Panc1 (cell line): ENCODE data around the gene WHRN. TPM values are rescaled to one million over a fixed set of nuclear protein-coding genes. Genes with fewer than 3 reads are reported as not detected.

Experiments used
- ATAC-seq: fragments of 200-7000 bp; cut with Tn5 transposase; 2 replicates; pipeline ENCODE4 v1.9.1; 2020; ENCODE audit warnings: mild to moderate bottlenecking, moderate library complexity
- BruUV-seq: library from RNA; stranded (reverse); fragments of 400-500 nt; replicated peaks from 2 replicates; lab custom pipeline; 2021; lab: Mats Ljungman, UMichigan
- CTCF ChIA-PET: fragments of 300-600 bp; sonication (Branson Sonifier 250); formaldehyde crosslinking; loops from one replicate; lab custom pipeline; 2022; ENCODE audit warnings: antibody characterized with exemption; lab: Charles Lee
- POLR2A ChIA-PET: fragments of 300-600 bp; sonication (Branson Sonifier 250); formaldehyde crosslinking; loops from one replicate; lab custom pipeline; 2022; ENCODE audit warnings: antibody characterized with exemption; lab: Charles Lee
- DNase-seq: peaks from one replicate; pipeline ENCODE4 v3.0.0-alpha.2; 2010; ENCODE audit warnings: low read depth, low spot score
- H3K27ac ChIP-seq: 2 replicates; pipeline ENCODE4 v1.5.1; 2011; ENCODE audit warnings: mild to moderate bottlenecking, low read length, inconsistent platforms
- H3K27me3 ChIP-seq: fragments of 200-500 bp; sonication (Bioruptor generic); 2 replicates; pipeline ENCODE4 v1.6.0; 2014; ENCODE audit warnings: low read length, inconsistent platforms; ENCODE audit not compliant: control insufficient read depth, insufficient read depth
- H3K36me3 ChIP-seq: fragments of 200-500 bp; sonication (Bioruptor generic); 2 replicates; pipeline ENCODE4 v1.5.1; 2014; ENCODE audit warnings: inconsistent platforms, mild to moderate bottlenecking, low read length, moderate library complexity; ENCODE audit not compliant: control insufficient read depth, insufficient read depth
- H3K4me1 ChIP-seq: 2 replicates; pipeline ENCODE4 v1.5.1; 2011; ENCODE audit warnings: inconsistent platforms, mild to moderate bottlenecking, low read length, moderate library complexity; ENCODE audit not compliant: control insufficient read depth, insufficient read depth
- H3K4me3 ChIP-seq, 2 experiments: 2 replicates each; pipeline ENCODE4 v1.5.1; 2011 to 2012; ENCODE audit warnings: low read depth in 2 of 2, low read length in 2 of 2, mild to moderate bottlenecking in 2 of 2, inconsistent platforms in 1 of 2, moderate library complexity in 1 of 2
- H3K9me3 ChIP-seq: fragments of 200-500 bp; sonication (Bioruptor generic); 2 replicates; pipeline ENCODE4 v1.5.1; 2014; ENCODE audit warnings: low read depth, mild to moderate bottlenecking, inconsistent platforms, low read length, moderate library complexity; ENCODE audit not compliant: control insufficient read depth, insufficient read depth
- POLR2AphosphoS5 ChIP-seq: IDR thresholded peaks from 2 replicates; pipeline ENCODE4 v1.6.1; 2012; ENCODE audit warnings: mild to moderate bottlenecking, low read depth, low read length, moderate library complexity
- REST ChIP-seq, 2 experiments: IDR thresholded peaks; 2 replicates each; pipeline ENCODE4 v1.6.1; 2011 to 2012; ENCODE audit warnings: low read depth in 2 of 2, control low read depth in 1 of 2, low read length in 1 of 2, mild to moderate bottlenecking in 1 of 2, moderate library complexity in 1 of 2; ENCODE audit not compliant: insufficient read depth in 1 of 2
- SIN3A ChIP-seq: IDR thresholded peaks from 2 replicates; pipeline ENCODE4 v1.6.1; 2012; ENCODE audit warnings: low read depth, mild to moderate bottlenecking, low read length, moderate library complexity, borderline replicate concordance; ENCODE audit not compliant: insufficient read depth
- TCF7L2 ChIP-seq: IDR thresholded peaks from 2 replicates; pipeline ENCODE4 v1.6.1; 2011; ENCODE audit warnings: mild to moderate bottlenecking, low read depth, low read length, inconsistent platforms
- in situ Hi-C: cut with HindIII; loops from 2 replicates; pipeline ENCODE4 v1.10.0; 2016; ENCODE audit warnings: low sequenced_read_pairs, low pct_unique_long_range_greater_than_20kb
- intact Hi-C: fragments of 100-400 bp; cut with micrococcal nuclease; formaldehyde crosslinking; loops from one replicate; pipeline ENCODE4 v1.10.0; 2022; ENCODE audit not compliant: unreplicated experiment
- total RNA-seq: library from RNA; stranded (reverse); gene quantifications from one replicate; pipeline ENCODE4 v1.2.1, GENCODE V29; 2021; ENCODE audit not compliant: unreplicated experiment
- TF ChIP-seq, protein P1 (sequence below): fragments of 450-650 bp; IDR thresholded peaks from 2 replicates; pipeline ENCODE4 v1.5.1; 2017; ENCODE audit warnings: mild to moderate bottlenecking

WHRN gene
- total RNA-seq, 1 experiment from 2014 or later, result 18.0 TPM

DNA sequence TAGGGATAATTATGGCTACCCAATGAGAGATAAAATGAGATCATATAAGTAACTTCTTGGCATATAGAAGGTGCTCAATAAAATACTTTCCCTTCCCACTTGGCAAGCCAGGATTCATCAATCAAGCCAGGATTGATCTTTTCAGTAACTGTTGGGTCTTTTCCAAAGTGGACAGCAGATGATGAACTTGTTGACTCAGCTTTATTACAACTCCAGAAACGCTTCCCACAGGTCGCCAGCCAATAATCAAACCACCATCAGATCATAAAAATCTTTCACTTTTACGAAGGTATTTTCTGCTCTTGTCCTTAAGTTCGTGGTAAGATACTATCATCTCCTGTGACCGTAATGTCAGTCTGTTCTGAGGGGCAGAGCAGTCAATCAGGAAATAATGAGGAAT lies 39.8 kb upstream of the WHRN start:
- TF ChIP-seq REST (IDR thresholded peaks at IDR 0.05; ENCODE audit: insufficient read depth in 1 of 2, low read depth in 2 of 2, low read length in 1 of 2) (no peak), TCF7L2 (no peak), POLR2AphosphoS5 (no peak), SIN3A (no peak)
- TF ChIP-seq, protein P1, sequence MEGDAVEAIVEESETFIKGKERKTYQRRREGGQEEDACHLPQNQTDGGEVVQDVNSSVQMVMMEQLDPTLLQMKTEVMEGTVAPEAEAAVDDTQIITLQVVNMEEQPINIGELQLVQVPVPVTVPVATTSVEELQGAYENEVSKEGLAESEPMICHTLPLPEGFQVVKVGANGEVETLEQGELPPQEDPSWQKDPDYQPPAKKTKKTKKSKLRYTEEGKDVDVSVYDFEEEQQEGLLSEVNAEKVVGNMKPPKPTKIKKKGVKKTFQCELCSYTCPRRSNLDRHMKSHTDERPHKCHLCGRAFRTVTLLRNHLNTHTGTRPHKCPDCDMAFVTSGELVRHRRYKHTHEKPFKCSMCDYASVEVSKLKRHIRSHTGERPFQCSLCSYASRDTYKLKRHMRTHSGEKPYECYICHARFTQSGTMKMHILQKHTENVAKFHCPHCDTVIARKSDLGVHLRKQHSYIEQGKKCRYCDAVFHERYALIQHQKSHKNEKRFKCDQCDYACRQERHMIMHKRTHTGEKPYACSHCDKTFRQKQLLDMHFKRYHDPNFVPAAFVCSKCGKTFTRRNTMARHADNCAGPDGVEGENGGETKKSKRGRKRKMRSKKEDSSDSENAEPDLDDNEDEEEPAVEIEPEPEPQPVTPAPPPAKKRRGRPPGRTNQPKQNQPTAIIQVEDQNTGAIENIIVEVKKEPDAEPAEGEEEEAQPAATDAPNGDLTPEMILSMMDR, result no peak
- Histone ChIP-seq H3K36me3 (no peaks in the 10 kb centered on the region), H3K9me3 (no peaks in the 10 kb centered on the region), H3K27me3 (no peaks in the 10 kb centered on the region), H3K27ac (no peak overlapping the region), H3K4me1 (no peaks in the 10 kb centered on the region), H3K4me3 (no peak overlapping the region)
- intact Hi-C loops (no loop called here), in situ Hi-C loops (no loop called here)
- DNase-seq (no peak), ATAC-seq (no peak)
- ChIA-PET CTCF (no interaction called here), POLR2A (no interaction called here)
- BruUV-seq, result no TSS peak

- no peak overlapping the region for H3K4me3 ChIP-seq
- H3K36me3 ChIP-seq, result no peaks in the 10 kb centered on the region
- POLR2A ChIA-PET, result interaction anchor here (0.6 kb wide), 1 partner anchor 196 kb away, joined by 5 read pairs; no protein-coding TSS in a partner anchor
- BruUV-seq, result no TSS peak
- H3K27ac ChIP-seq, result no peak overlapping the region
- in situ Hi-C loops, result no loop called here
- DNase-seq (no peak), ATAC-seq (no peak)
- TF ChIP-seq REST (IDR thresholded peaks at IDR 0.05; ENCODE audit: insufficient read depth in 1 of 2, low read depth in 2 of 2, low read length in 1 of 2), result no peak
- TF ChIP-seq, protein P1, result no peak
- TF ChIP-seq POLR2AphosphoS5, result no peak
- TF ChIP-seq TCF7L2, result no peak
- TF ChIP-seq SIN3A, result no peak
- H3K4me1 ChIP-seq, result no peaks in the 10 kb centered on the region
- CTCF ChIA-PET, result interaction anchor here (0.6 kb wide), 1 partner anchor 19 kb away, joined by 5 read pairs; no protein-coding TSS in a partner anchor
- intact Hi-C loops, result no loop called here
- no peaks in the 10 kb centered on the region for H3K9me3 ChIP-seq
- H3K27me3 ChIP-seq, result no peaks in the 10 kb centered on the region
These were observed 34.6 kb upstream of the WHRN start for GRCh38 chr9:114539701-114540380.
